Measurements from ENCODE around the gene SIGLEC8. TPM values are rescaled to one million over a fixed set of nuclear protein-coding genes. Genes with fewer than 3 reads are reported as not detected.

The SIGLEC8 gene
- total RNA-seq, 1 experiment from 2014 or later = not detected

DNA sequence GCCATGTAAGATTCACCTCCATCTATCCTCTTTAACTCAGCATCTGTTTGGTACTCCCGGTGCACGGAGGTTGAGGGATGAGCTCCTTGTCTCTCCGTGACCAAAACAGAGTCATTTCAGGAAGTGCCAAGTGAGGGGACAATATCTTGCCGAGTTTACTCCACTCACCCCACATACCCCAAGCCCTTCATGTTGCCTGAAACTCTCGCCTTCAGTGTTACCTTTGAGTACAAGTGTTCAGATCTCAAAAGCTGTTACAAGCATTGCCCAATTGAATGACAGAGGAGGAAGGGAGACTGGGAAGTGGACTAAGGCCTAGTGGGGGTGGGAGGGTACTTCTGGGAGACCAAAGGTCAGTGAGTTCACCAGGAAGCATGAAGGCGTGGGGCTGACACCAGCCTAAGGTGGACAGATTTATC is 49.4 kb upstream of the SIGLEC8 start:
- H3K79me2 ChIP-seq (ENCODE audit: insufficient read depth, low read length) = no peaks in the 10 kb centered on the region
- H3K9ac ChIP-seq (ENCODE audit: low read length) = no peak overlapping the region
- ATAC-seq (no peak), DNase-seq (ENCODE audit: low read depth, low spot score) (no peak)
- no peak for TF ChIP-seq YY1 (IDR thresholded peaks at IDR 0.05; ENCODE audit: extremely low read depth, insufficient replicate concordance, low read depth, low read length)
- TF ChIP-seq POLR2AphosphoS5 (IDR thresholded peaks at IDR 0.05; ENCODE audit: low read depth, low read length) = no peak
- TF ChIP-seq, protein P1, sequence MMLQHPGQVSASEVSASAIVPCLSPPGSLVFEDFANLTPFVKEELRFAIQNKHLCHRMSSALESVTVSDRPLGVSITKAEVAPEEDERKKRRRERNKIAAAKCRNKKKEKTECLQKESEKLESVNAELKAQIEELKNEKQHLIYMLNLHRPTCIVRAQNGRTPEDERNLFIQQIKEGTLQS (IDR thresholded peaks at IDR 0.05) = no peak
- TF ChIP-seq TCF7L2 (IDR thresholded peaks at IDR 0.05; ENCODE audit: borderline replicate concordance, extremely low read depth, insufficient read depth, insufficient read length) = no peak
- TF ChIP-seq ELF1 (IDR thresholded peaks at IDR 0.05; ENCODE audit: borderline replicate concordance, low read depth) = no peak
- TF ChIP-seq EGR1 (IDR thresholded peaks at IDR 0.05; ENCODE audit: low read depth) = no peak
- no peak for TF ChIP-seq SP1 (IDR thresholded peaks at IDR 0.05; ENCODE audit: low read depth)
- no peak for TF ChIP-seq POLR2A (IDR thresholded peaks at IDR 0.05; ENCODE audit: borderline replicate concordance, extremely low read depth, insufficient read depth, insufficient read length)
- TF ChIP-seq ZFX (IDR thresholded peaks at IDR 0.05) = no peak
- TF ChIP-seq CBX3 (IDR thresholded peaks at IDR 0.05; ENCODE audit: low read depth) = no peak
- TF ChIP-seq FOSL1 (IDR thresholded peaks at IDR 0.05; ENCODE audit: low read depth) = no peak
- no peak for TF ChIP-seq CEBPB (IDR thresholded peaks at IDR 0.05; ENCODE audit: low read depth)
- peaks cover 6% of the 10 kb centered on the region for H3K27me3 ChIP-seq (ENCODE audit: insufficient read depth, low read length)
- ChIA-PET CTCF (no interaction called here), POLR2A (no interaction called here), RAD21 (ENCODE audit: low non-redundant PET in 1 of 2, low total read pairs in 2 of 2, uncharacterized antibody in 2 of 2, unreplicated experiment in 2 of 2) (no interaction called here)
- H3K4me3 ChIP-seq (replicated peaks in 1 of 2; ENCODE audit: low read depth in 1 of 2, low read length in 2 of 2) = no peak overlapping the region
- no peaks in the 10 kb centered on the region for H3K9me2 ChIP-seq (ENCODE audit: insufficient read depth)
- no peaks in the 10 kb centered on the region for H3K4me1 ChIP-seq (ENCODE audit: control insufficient read depth in 1 of 2, insufficient read depth in 2 of 2, low read length in 2 of 2)
- BruUV-seq (replicated peaks) = no TSS peak
- H3K27ac ChIP-seq (ENCODE audit: low read depth, low read length) = no peak overlapping the region
- H3K9me3 ChIP-seq (ENCODE audit: control insufficient read depth in 1 of 2, insufficient read depth in 1 of 2, low read depth in 1 of 2, low read length in 2 of 2) = no peaks in the 10 kb centered on the region
- intact Hi-C loops (cut with micrococcal nuclease) = no loop called here
- no peak overlapping the region for H3K4me2 ChIP-seq (ENCODE audit: low read length)
- no peaks in the 10 kb centered on the region for H4K20me1 ChIP-seq (ENCODE audit: insufficient read depth)
- H3K36me3 ChIP-seq (ENCODE audit: control insufficient read depth in 1 of 2, insufficient read depth in 2 of 2, low read length in 2 of 2) = no peaks in the 10 kb centered on the region
- no peak overlapping the region for H2AFZ ChIP-seq (ENCODE audit: low read depth, low read length, poor library complexity, severe bottlenecking)

DNA sequence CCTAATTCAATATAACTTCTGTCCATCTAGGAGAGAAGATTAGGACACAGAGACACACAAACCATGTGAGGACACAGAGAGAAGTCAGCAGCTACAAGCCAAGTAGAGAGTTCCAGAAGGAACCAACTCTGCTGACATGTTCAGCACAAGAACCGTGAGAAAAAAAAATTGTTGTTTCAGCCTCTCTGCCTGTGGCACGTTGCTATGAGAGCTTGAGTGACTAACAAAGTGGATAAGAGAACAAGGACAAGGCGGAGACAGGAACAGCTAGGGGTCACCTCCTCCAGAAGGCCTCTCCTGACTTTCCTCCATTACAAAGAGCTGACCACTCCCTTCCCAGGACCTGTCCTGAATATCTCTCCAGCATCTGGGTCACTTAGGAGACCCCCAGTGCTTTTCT is 48.9 kb upstream of the SIGLEC8 start:
- Histone ChIP-seq H3K4me2 (ENCODE audit: low read length) (no peak overlapping the region), H3K9ac (ENCODE audit: low read length) (no peak overlapping the region), H3K9me2 (ENCODE audit: insufficient read depth) (no peaks in the 10 kb centered on the region), H2AFZ (ENCODE audit: low read depth, low read length, poor library complexity, severe bottlenecking) (no peak overlapping the region), H3K79me2 (ENCODE audit: insufficient read depth, low read length) (no peaks in the 10 kb centered on the region), H3K27me3 (ENCODE audit: insufficient read depth, low read length) (peaks cover 4% of the 10 kb centered on the region), H3K4me3 (replicated peaks in 1 of 2; ENCODE audit: low read depth in 1 of 2, low read length in 2 of 2) (no peak overlapping the region), H3K4me1 (ENCODE audit: control insufficient read depth in 1 of 2, insufficient read depth in 2 of 2, low read length in 2 of 2) (no peaks in the 10 kb centered on the region), H3K36me3 (ENCODE audit: control insufficient read depth in 1 of 2, insufficient read depth in 2 of 2, low read length in 2 of 2) (no peaks in the 10 kb centered on the region), H4K20me1 (ENCODE audit: insufficient read depth) (no peaks in the 10 kb centered on the region), H3K27ac (ENCODE audit: low read depth, low read length) (no peak overlapping the region), H3K9me3 (ENCODE audit: control insufficient read depth in 1 of 2, insufficient read depth in 1 of 2, low read depth in 1 of 2, low read length in 2 of 2) (no peaks in the 10 kb centered on the region)
- no peak for DNase-seq (ENCODE audit: low read depth, low spot score)
- ATAC-seq = no peak
- BruUV-seq (replicated peaks) = no TSS peak
- ChIA-PET POLR2A (no interaction called here), RAD21 (ENCODE audit: low non-redundant PET in 1 of 2, low total read pairs in 2 of 2, uncharacterized antibody in 2 of 2, unreplicated experiment in 2 of 2) (no interaction called here), CTCF (no interaction called here)
- intact Hi-C loops (cut with micrococcal nuclease) = no loop called here
- TF ChIP-seq, protein P2, sequence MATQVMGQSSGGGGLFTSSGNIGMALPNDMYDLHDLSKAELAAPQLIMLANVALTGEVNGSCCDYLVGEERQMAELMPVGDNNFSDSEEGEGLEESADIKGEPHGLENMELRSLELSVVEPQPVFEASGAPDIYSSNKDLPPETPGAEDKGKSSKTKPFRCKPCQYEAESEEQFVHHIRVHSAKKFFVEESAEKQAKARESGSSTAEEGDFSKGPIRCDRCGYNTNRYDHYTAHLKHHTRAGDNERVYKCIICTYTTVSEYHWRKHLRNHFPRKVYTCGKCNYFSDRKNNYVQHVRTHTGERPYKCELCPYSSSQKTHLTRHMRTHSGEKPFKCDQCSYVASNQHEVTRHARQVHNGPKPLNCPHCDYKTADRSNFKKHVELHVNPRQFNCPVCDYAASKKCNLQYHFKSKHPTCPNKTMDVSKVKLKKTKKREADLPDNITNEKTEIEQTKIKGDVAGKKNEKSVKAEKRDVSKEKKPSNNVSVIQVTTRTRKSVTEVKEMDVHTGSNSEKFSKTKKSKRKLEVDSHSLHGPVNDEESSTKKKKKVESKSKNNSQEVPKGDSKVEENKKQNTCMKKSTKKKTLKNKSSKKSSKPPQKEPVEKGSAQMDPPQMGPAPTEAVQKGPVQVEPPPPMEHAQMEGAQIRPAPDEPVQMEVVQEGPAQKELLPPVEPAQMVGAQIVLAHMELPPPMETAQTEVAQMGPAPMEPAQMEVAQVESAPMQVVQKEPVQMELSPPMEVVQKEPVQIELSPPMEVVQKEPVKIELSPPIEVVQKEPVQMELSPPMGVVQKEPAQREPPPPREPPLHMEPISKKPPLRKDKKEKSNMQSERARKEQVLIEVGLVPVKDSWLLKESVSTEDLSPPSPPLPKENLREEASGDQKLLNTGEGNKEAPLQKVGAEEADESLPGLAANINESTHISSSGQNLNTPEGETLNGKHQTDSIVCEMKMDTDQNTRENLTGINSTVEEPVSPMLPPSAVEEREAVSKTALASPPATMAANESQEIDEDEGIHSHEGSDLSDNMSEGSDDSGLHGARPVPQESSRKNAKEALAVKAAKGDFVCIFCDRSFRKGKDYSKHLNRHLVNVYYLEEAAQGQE (IDR thresholded peaks at IDR 0.05; ENCODE audit: low read depth) = no peak
- no peak for TF ChIP-seq SP1 (IDR thresholded peaks at IDR 0.05; ENCODE audit: low read depth)
- TF ChIP-seq FOSL1 (IDR thresholded peaks at IDR 0.05; ENCODE audit: low read depth) = no peak
- no peak for TF ChIP-seq ELF1 (IDR thresholded peaks at IDR 0.05; ENCODE audit: borderline replicate concordance, low read depth)
- no peak for TF ChIP-seq EZH2phosphoT487 (IDR thresholded peaks at IDR 0.05; ENCODE audit: borderline replicate concordance)
- TF ChIP-seq EGR1 (IDR thresholded peaks at IDR 0.05; ENCODE audit: low read depth) = no peak
- TF ChIP-seq, protein P3, sequence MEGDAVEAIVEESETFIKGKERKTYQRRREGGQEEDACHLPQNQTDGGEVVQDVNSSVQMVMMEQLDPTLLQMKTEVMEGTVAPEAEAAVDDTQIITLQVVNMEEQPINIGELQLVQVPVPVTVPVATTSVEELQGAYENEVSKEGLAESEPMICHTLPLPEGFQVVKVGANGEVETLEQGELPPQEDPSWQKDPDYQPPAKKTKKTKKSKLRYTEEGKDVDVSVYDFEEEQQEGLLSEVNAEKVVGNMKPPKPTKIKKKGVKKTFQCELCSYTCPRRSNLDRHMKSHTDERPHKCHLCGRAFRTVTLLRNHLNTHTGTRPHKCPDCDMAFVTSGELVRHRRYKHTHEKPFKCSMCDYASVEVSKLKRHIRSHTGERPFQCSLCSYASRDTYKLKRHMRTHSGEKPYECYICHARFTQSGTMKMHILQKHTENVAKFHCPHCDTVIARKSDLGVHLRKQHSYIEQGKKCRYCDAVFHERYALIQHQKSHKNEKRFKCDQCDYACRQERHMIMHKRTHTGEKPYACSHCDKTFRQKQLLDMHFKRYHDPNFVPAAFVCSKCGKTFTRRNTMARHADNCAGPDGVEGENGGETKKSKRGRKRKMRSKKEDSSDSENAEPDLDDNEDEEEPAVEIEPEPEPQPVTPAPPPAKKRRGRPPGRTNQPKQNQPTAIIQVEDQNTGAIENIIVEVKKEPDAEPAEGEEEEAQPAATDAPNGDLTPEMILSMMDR (IDR thresholded peaks at IDR 0.05 in 2 of 3, conservative IDR thresholded peaks at IDR 0.05 in 1 of 3; ENCODE audit: borderline replicate concordance in 1 of 3, insufficient read depth in 1 of 3, low read depth in 2 of 3, low read length in 2 of 3) = no peak
- no peak for TF ChIP-seq TCF7L2 (IDR thresholded peaks at IDR 0.05; ENCODE audit: borderline replicate concordance, extremely low read depth, insufficient read depth, insufficient read length)
- TF ChIP-seq, protein P4, sequence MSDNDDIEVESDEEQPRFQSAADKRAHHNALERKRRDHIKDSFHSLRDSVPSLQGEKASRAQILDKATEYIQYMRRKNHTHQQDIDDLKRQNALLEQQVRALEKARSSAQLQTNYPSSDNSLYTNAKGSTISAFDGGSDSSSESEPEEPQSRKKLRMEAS (IDR thresholded peaks at IDR 0.05) = no peak
- TF ChIP-seq ZFX (IDR thresholded peaks at IDR 0.05) = no peak
